NCI-H345 treated with DMSO at 0.1 percent for 48 hours (cell line): ENCODE data around the gene ZNF248.

Experiments used
- DNase-seq: peaks from one replicate; lab custom pipeline; 2025; ENCODE audit not compliant: unreplicated experiment; lab: John Stamatoyannopoulos, UW

ZNF248 gene

GRCh38 chr10:37826806-37827205, 30.6 kb downstream of the ZNF248 start:
- no peak for DNase-seq

GRCh38 chr10:37821237-37821636, 36.2 kb downstream of the ZNF248 start:
- DNase-seq: no peak

- no peak for DNase-seq
These were observed 37.6 kb downstream of the ZNF248 start for GRCh38 chr10:37819797-37820196.

- no peak for DNase-seq
These were observed 41.1 kb downstream of the ZNF248 start for GRCh38 chr10:37816290-37816689.

GRCh38 chr10:37813763-37814162, 43.6 kb downstream of the ZNF248 start:
- no peak for DNase-seq

GRCh38 chr10:37812290-37812689, 45.1 kb downstream of the ZNF248 start:
- DNase-seq: no peak

GRCh38 chr10:37803269-37803668, 54.1 kb downstream of the ZNF248 start:
- DNase-seq: no peak

- no peak for DNase-seq
These were observed 55.9 kb downstream of the ZNF248 start for GRCh38 chr10:37801557-37801956.

GRCh38 chr10:37794305-37794976, 63.0 kb downstream of the ZNF248 start:
- no peak for DNase-seq

- DNase-seq: no peak
These were observed 67.8 kb downstream of the ZNF248 start for GRCh38 chr10:37789590-37789989.

GRCh38 chr10:37784678-37785077, 72.7 kb downstream of the ZNF248 start:
- no peak for DNase-seq

GRCh38 chr10:37780536-37780935, 76.9 kb downstream of the ZNF248 start:
- DNase-seq: no peak

- DNase-seq: no peak
These were observed 80.4 kb downstream of the ZNF248 start for GRCh38 chr10:37777056-37777455.

GRCh38 chr10:37775612-37776011, 81.8 kb downstream of the ZNF248 start:
- DNase-seq: no peak

GRCh38 chr10:37774351-37774750, 83.1 kb downstream of the ZNF248 start:
- no peak for DNase-seq

GRCh38 chr10:37765216-37765615, 92.2 kb downstream of the ZNF248 start:
- no peak for DNase-seq

- no peak for DNase-seq
These were observed 94.3 kb downstream of the ZNF248 start for GRCh38 chr10:37763132-37763531.

- DNase-seq: no peak
These were observed 95.1 kb downstream of the ZNF248 start for GRCh38 chr10:37762287-37762686.

- no peak for DNase-seq
These were observed 96.6 kb downstream of the ZNF248 start for GRCh38 chr10:37760817-37761216.

GRCh38 chr10:37758074-37758473, 99.3 kb downstream of the ZNF248 start:
- no peak for DNase-seq

GRCh38 chr10:37754538-37755323, 102.7 kb downstream of the ZNF248 start:
- no peak for DNase-seq

- no peak for DNase-seq
These were observed 105.0 kb downstream of the ZNF248 start for GRCh38 chr10:37752334-37752875.
